ENCODE results near the gene MN1.

The MN1 gene

DNA sequence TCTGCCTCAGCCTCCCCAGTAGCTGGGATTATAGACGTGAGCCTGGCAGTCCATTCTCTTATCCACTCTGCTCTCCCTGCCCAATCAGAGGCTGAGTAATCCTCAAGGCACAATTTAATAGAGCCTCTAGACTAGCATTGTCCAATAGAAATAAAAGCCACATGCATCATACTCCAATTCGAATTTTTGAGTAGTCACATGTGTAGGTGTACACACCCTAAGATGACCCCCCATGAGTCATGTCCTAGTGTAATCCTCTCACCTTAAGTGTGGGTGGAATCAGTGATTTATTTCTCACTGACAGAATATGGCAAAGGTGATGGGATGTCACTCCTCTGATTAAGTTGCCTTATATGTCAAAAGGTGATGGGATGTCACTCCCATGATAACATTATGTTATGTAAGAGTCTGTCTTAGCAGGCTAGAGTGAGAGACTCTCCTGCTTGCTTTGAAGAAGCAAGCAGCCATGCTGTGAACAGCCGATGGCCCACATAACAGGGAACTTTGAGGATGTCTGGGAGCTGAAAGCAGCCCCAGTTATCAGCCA is 61.3 kb downstream of the MN1 start:
- DNase-seq (ENCODE audit: low read depth): no peak

DNA sequence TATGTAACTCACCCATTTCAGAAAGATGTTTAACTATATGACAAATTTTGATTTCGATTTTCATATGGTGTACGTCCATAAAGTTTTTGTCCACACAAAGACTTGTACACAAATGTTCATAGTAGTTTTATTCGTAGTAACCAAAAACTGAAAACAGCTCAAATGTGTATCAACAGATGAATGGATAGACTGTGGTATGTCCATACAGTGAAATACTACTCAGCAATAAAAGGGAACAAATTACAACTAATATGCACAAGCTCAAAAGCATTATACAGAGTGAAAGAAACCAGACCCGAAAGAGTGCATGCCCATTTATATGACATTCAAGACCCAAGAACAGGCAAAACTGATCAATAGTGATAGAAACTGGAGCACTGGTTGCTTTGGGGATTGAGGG is 64.0 kb downstream of the MN1 start:
- DNase-seq (ENCODE audit: low read depth): no peak

GRCh38 chr22:27734066-27734465 is 67.5 kb downstream of the MN1 start:
- DNase-seq (ENCODE audit: low read depth): no peak

DNA sequence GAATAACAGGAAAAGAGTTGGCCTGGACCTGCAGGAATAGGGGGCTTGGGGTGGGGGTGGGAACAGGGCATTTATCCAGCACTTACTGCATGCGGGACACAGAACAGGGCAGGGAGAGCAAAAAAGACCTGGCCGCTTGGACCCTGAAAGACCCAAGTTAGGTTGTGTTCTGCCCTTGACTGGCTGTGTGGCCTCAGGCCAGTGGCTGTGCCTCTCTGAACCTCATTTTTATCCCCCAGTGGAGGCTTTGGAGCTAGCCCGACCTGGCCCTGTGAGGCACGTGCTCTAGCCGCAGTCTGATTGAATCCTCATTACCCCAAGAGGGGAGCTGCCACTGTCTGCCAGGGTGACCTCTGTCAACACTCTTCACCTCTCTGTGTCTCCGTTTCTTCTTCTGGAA is 68.7 kb downstream of the MN1 start:
- no peak for DNase-seq (ENCODE audit: low read depth)

- DNase-seq (ENCODE audit: low read depth): no peak
Observed at GRCh38 chr22:27732391-27732790, 69.2 kb downstream of the MN1 start.

GRCh38 chr22:27731621-27732020 is 69.9 kb downstream of the MN1 start:
- DNase-seq (ENCODE audit: low read depth): no peak

DNA sequence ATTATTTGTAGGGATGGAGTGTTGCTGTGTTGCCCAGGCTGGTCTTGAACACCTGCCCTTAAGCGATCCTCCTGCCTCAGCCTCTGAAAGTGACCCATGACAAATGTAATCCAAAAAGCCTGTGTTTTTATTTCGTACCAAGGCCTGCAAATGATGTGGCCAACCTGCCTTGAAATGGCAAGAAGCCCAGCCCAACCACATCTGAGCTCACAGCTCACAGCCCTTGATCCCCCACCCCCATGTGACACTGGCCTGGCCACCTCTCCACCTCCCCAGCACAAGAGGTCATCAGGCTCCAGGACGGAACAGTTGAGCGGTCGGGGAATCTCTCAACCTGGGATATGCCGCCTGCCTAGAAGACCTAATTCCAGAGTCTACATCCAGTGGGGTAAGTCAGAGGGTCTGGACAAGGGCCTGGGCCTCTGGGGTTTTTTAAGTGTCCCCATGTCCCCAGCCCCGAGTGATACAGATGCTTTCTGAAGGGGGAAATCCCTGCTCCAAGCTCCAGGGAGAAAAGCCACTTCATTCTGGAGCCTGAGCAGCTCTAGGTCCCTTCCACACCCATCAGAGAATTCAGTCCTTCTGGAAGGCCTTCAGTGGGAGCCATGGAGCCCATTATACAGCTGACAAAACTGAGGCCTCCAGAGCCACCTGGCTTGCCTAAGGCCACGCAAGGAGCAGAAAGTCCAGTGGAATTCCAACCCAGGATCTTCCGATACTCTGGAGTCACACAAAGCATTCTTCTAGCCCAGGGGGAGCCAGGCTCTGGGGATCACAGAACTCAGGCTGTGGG is 70.7 kb downstream of the MN1 start:
- DNase-seq (ENCODE audit: low read depth): no peak

GRCh38 chr22:27729246-27729645 is 72.3 kb downstream of the MN1 start:
- no peak for DNase-seq (ENCODE audit: low read depth)

DNA sequence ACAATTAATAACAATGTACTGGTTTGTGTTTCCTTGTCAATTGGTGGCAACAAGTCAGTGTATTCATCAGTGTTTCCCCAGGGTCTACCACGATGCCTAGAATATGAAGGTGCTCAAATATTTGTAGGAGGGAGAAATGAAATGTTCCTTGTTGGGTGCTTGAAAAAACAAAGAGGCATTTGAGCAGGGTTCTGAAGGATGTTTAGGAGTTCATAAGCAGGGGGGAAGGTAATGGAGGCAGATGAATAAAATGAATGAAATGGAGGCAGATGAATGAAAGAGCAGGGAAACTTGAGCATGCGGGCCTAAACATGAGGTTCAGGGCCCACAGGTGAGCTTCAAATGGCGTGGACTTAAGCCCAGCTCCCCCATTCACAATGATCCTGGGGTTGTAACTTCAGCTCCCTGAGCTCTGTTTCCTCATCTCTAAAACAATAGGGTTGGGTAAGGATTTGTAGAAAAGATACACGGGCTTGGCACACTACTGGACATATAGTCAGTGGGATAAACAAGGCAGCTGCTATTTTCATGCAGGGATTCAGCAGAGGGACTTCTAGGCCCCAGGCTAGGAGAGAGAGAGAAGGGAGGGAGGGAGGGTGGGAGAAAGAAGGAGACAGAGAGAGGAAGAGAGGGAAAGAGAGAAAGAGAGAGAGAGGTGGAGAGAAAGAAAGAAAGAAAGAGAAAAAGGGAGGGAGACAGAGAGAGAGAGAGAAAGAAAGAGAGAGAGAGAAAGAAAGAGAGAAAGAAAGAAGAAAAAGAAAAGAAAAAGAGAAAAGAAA is 73.7 kb downstream of the MN1 start:
- DNase-seq (ENCODE audit: low read depth): no peak

DNA sequence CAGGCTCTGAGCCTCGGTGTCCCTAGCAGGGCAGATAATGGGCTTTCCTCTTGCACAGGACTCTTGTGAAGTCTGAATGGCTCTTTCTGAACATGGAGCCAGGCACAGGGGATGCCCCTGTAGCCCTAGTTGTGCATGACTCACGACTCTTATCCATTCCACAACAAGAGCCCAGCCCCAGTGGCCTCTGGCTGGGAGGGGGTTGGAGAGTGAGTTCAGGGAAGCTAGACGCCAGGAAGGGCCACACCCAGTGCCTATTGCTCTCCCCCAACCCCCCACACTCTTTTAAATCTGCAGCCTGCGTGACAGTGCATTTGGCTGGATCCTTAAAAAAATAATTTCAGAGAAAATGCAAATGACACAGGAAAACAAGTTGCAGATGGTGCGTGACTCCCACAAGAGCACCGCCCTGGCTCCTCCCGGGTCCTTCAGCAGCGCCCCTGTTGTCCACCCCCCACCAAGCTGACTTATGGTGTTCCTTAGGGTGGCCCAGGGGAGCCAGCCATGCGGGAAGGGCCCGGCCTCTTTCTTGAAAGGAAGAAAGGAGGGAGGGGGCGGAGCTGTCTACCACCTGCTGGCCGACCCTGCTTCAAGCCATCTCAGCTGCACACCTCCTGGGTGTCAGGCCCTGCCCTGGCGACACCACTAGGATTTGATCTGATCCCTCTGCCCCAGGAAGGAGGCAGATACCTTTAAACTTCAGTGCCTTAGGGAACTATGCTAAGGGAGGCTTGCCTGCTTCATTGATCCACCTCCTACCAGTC is 74.7 kb downstream of the MN1 start:
- DNase-seq (ENCODE audit: low read depth): no peak

DNA sequence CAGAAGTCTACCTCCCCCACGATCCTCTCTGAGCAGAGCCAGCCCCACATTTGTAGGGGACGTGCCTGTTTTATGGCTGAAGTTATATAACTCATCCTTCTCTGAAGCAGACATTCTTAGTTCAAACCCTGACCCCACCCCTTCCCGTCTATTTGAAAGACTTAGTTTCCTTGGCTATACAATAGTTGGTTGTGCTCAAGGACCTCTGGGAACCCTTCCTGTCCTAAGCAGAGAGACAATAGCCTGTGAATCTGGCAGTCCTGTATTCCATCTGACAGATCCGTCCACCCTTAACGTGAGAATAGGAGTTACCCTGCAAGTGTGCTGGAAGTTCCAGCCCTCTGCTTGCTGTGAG is 75.2 kb downstream of the MN1 start:
- no peak for DNase-seq (ENCODE audit: low read depth)

- DNase-seq (ENCODE audit: low read depth): no peak
Observed at GRCh38 chr22:27725661-27726060, 75.9 kb downstream of the MN1 start.

GRCh38 chr22:27724709-27725108 is 76.8 kb downstream of the MN1 start:
- no peak for DNase-seq (ENCODE audit: low read depth)

DNA sequence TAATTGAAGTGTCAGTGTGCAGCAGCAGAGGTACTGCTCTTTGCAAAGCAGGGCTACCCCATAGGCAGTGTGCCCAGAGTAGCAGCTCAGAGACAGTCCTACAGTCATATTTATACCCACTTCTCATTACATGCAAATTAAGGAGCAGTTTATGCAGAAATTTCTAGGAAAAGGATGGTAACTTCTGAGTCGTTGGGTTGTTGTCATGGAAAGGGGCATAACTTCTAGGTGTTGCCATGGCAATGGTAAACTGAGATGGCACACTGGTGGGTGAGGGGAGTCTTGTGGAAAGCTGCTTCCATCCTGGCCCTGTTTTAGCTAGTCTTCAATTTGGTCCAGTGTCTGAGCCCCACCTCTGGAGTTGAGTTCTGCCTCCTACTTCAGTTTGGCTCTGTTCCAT is 77.4 kb downstream of the MN1 start:
- DNase-seq (ENCODE audit: low read depth): no peak

GRCh38 chr22:27723708-27724107 is 77.8 kb downstream of the MN1 start:
- DNase-seq (ENCODE audit: low read depth): no peak

GRCh38 chr22:27723158-27723557 is 78.4 kb downstream of the MN1 start:
- no peak for DNase-seq (ENCODE audit: low read depth)

DNA sequence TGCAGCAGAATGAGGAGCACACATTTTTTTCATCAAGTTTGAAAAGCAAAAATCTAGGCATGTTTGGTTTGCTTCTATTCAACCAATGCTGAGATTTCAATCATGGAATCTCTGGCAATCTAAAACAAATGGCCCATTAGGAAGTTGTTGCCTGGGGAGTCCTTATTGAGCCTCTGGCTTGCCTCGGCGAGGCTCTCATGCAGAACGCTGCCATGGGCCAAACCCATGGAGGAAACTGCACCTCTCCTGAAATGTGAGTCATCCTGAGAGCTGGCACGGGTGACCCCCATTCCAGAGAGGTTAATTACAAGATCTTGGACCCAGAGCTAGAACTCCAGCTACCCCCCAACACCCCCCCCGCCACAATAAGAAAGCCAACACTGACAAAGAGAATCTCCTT is 80.7 kb downstream of the MN1 start:
- DNase-seq (ENCODE audit: low read depth): no peak

- no peak for DNase-seq (ENCODE audit: low read depth)
Observed at GRCh38 chr22:27719535-27720227, 81.9 kb downstream of the MN1 start.

GRCh38 chr22:27719036-27719347 is 82.6 kb downstream of the MN1 start:
- DNase-seq (ENCODE audit: low read depth): no peak

DNA sequence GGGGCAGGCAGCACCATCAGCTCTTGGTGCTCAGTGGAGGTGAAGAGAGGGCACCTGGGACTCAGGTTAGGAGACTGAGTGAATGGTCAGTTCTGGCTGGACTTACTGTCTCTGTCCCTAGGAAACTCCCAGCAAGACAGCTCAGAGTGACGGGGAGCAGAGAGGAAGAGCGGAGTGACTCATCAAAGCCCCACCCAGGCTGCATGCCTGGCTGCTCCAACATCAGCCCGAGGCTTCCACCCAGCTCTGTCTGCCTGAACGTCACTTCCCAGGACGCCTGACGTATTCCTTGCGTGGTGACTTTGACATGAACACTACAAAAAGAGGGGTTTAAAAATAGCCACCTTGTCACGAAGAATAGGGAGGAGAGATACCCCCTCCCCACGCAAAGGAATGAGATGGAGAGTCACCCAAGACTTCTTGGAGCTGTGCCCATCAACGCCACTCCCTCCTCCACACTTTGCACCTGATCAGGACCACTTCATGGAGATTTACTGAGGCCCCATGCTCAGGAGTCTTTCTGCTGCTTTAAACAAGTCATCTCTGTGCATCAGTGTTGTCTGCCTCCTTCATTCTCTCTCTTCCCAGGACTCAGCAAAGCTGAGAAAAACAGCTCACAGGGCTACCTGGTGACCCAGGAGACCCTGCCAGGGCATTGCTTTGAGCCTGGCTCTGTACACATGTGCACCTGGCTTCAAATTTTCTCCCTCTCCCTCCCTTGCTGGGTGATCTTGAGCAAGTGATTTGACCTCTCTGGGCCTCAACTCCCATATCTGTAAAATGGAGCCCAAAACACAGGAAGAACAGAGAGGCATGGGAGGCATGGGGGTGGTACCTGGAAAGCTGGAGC is 83.1 kb downstream of the MN1 start:
- no peak for DNase-seq (ENCODE audit: low read depth)

DNA sequence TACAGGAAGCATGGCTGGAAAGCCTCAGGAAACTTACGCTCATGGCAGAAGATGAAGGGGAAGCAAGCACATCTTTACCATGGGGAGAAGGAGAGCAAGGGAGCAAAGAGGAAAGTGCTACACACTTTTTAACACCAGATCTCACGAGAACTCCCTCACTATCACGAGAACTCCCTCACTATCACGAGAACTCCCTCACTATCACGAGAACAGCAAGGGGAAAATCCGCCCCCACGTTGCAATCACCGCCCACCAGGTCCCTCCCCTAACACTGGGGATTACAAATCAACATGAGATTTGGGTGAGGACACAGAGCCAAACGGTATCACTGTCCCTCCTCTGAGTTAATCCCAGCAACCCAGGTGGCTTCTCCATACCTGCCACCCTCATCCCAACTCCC is 84.5 kb downstream of the MN1 start:
- no peak for DNase-seq (ENCODE audit: low read depth)
